Stimulated activated CD8-positive, alpha-beta memory T cell treated with anti-CD3 and anti-CD28 coated beads, Interleukin-15, amount 100 ng/mL, for 48 hours (primary cell): ENCODE results near the gene LEPROT.

Experiments
- DNase-seq, 2 donors: peaks; one replicate each; pipeline ENCODE4 v3.0.0-alpha.2; 2020; ENCODE audit warnings: low read depth in 2 of 2

Gene LEPROT

DNA sequence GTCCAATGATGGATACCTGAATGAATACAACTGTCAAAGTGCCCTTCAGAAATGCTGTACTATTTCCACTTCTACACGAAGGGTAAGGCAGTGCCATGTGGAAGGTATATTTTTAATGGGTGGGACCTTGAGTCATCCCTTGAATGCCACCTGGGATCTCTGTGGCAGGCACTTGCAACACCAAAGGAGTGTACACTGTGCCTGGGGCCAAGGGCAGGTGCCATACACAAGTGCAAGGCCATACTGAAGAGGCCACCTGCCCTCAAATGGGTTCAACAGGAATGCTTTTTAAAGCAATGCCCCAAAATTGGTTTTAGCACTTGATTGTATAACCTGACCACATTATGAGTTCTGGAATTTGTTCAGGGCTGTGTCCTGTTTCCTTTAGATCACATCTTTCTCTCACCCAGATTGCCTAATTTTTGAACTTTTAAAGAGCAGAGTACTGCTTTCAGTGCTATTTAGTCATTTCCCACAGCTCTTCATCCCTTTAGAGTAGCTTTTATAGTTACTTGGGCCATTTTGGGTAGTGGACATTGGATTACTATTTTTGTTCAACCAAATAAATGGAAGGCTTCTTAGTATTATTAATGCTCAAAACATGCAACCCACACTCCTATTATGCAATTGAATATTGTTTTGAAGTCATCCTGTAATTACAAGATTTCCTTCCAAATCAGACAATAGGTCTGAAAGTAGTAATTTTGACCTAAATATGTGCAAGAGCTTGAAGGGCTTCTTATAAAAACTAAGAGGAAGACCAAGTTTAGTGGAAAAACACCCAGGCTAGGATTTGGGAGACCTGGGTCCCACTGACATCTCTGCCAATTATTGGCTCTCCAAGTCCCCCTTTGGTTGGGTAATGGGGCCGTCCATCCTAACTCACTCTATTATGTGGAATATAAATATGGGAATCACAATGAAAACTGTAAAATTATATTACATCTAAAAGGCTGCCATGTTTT is 57.2 kb downstream of the LEPROT start:
- DNase-seq = no peak

DNA sequence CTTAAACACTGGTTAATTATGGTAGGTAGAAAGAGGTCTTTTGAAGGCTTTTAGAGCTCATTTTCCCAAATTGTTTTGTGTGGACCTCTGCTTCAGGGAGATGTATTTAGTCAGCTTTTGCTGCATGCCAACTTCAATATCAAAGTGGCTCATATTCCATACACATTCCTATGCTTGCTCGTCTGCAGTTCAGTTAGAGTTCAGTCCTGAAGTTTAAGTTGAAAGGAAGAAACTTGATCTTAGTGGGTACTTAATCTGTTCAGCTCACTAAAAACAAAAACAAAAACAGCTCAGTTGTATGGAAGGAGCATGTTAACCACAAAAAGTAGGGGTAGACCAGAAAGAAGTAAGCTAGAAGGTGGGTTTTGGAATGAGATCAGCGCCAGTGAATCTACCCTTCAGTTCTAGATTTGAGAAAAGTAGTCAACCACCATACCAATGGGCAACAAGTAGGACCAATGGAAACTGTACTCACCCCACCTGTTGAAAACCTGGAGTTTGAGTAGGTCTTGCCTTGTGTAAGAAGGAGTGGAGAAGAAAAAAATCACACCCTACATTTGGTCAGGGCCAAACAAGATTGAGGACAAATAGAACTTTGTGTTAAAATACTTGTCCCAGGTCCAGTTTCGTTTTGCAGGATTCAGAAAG is 58.0 kb downstream of the LEPROT start:
- DNase-seq = no peak

GRCh38 chr1:65479554-65480204 is 59.2 kb downstream of the LEPROT start:
- DNase-seq = no peak

DNA sequence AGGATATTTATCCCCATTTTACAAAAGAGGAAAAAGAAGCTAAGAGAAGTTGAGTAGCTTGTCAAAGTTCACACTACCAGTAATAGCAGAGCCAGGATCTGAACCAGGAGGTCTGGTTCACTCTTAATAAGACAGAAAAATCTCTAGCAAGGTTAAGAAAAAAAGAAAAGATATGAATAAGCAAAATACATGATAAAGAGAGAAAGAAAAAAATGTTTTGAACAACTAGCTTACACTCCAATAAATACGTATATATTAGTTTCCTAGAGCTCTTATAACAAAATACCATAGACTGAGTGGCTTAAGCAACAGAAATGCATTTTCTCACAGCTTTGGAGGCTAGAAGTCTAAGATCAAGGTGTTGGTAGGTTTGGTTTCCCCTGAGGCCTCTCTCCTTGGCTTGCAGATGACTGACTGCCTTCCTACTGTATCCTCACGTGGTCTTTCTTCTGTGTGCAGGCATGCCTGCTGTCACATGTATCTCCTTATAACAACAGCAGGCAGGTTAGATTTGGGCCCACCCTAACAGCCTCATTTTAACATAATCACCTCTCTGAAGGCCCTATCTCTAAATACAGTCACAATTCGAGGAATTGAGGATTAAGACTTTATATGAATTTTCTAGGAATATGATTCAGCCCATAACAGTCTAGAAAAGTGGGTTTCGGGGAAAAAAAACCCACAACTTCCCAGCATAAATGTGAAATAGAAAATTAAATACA is 60.4 kb downstream of the LEPROT start:
- DNase-seq = no peak

GRCh38 chr1:65483993-65484754 is 63.7 kb downstream of the LEPROT start:
- no peak for DNase-seq
